ENCODE measurements around the gene HIC1.

DNA sequence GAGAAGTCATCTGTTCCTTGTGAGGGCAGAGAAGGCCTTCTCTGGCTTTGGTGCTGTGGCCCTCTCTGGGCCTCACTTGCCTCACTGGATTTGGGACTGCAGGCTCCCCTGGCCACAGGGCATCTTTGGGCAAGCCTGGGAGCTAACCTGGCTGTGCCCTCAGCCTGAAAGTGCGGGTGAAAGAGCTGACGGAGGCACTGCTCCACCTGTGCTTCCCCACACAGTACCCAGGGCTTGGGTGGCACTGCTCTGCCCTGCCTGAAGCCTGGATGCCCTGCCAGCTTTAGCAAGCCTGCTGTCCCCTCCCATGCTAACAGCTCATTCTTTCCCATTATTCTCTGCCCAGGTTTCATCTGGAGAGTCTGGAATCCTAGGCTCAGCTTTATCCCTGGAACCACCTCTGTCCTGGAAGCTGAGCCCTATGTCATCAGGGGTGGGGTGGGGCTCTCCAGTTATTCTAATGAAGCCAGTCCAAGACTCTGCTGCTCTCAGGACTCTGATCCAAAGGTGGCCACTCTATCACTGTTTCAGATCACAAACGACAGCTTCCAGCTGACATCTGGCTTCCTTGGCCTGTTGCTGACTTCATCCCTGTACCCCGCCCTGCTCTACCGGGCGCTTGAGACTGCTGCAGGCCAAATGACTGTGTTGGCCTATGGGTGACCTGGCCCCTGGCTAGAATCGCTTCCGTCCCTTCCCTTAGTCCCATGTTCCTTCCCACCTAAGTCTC lies 29.3 kb downstream of the HIC1 start:
- TF ChIP-seq, protein P1, sequence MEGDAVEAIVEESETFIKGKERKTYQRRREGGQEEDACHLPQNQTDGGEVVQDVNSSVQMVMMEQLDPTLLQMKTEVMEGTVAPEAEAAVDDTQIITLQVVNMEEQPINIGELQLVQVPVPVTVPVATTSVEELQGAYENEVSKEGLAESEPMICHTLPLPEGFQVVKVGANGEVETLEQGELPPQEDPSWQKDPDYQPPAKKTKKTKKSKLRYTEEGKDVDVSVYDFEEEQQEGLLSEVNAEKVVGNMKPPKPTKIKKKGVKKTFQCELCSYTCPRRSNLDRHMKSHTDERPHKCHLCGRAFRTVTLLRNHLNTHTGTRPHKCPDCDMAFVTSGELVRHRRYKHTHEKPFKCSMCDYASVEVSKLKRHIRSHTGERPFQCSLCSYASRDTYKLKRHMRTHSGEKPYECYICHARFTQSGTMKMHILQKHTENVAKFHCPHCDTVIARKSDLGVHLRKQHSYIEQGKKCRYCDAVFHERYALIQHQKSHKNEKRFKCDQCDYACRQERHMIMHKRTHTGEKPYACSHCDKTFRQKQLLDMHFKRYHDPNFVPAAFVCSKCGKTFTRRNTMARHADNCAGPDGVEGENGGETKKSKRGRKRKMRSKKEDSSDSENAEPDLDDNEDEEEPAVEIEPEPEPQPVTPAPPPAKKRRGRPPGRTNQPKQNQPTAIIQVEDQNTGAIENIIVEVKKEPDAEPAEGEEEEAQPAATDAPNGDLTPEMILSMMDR (conservative IDR thresholded peaks at IDR 0.05; ENCODE audit: low read depth, low read length): no peak
- TF ChIP-seq, protein P2, sequence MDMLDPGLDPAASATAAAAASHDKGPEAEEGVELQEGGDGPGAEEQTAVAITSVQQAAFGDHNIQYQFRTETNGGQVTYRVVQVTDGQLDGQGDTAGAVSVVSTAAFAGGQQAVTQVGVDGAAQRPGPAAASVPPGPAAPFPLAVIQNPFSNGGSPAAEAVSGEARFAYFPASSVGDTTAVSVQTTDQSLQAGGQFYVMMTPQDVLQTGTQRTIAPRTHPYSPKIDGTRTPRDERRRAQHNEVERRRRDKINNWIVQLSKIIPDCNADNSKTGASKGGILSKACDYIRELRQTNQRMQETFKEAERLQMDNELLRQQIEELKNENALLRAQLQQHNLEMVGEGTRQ (IDR thresholded peaks at IDR 0.05; ENCODE audit: low read depth, low read length): no peak
- no peak for TF ChIP-seq POLR2A (IDR thresholded peaks at IDR 0.05; ENCODE audit: low read depth, low read length)
- TF ChIP-seq RAD21 (IDR thresholded peaks at IDR 0.05; ENCODE audit: low read length): no peak; the same call in 1 of the 2 replicates
- no peak for TF ChIP-seq MXI1 (IDR thresholded peaks at IDR 0.05; ENCODE audit: borderline replicate concordance, low read depth, low read length)
- TF ChIP-seq BHLHE40 (IDR thresholded peaks at IDR 0.05; ENCODE audit: low read depth, low read length): no peak
- no peak for TF ChIP-seq RCOR1 (IDR thresholded peaks at IDR 0.05; ENCODE audit: insufficient replicate concordance, low read length)
- no peak for TF ChIP-seq MAZ (IDR thresholded peaks at IDR 0.05; ENCODE audit: borderline replicate concordance, low read depth, low read length)
- no peak for TF ChIP-seq SMC3 (IDR thresholded peaks at IDR 0.05; ENCODE audit: low read depth, low read length)
- no peak for TF ChIP-seq NFE2L2 (IDR thresholded peaks at IDR 0.05; ENCODE audit: low read depth, low read length)
- TF ChIP-seq CHD1 (IDR thresholded peaks at IDR 0.05; ENCODE audit: low read depth, low read length): no peak
- no peak for TF ChIP-seq RFX5 (IDR thresholded peaks at IDR 0.05; ENCODE audit: low read depth, low read length)
- no peak for TF ChIP-seq CEBPB (IDR thresholded peaks at IDR 0.05; ENCODE audit: low read depth, low read length)
